ENCODE results near the gene ANKRD40.

The ANKRD40 gene

GRCh38 chr17:50672071-50672470 is 35.6 kb downstream of the ANKRD40 start:
- no peaks in the 10 kb centered on the region for H3K36me3 ChIP-seq (ENCODE audit: control insufficient read depth in 1 of 2, insufficient read depth in 2 of 2, low read length in 2 of 2)
- H3K4ac ChIP-seq (ENCODE audit: low read depth, low read length), result no peak overlapping the region
- no peak for DNase-seq
- no peak overlapping the region for H2AK5ac ChIP-seq (ENCODE audit: low read length)
- no peak overlapping the region for H3K18ac ChIP-seq (ENCODE audit: low read length)
- no peak overlapping the region for H4K91ac ChIP-seq (ENCODE audit: low read depth, low read length)
- no peaks in the 10 kb centered on the region for H3K79me1 ChIP-seq (ENCODE audit: low read length)
- H3K79me2 ChIP-seq (ENCODE audit: control insufficient read depth, insufficient read depth, low read length, poor library complexity), result no peaks in the 10 kb centered on the region
- H3K4me1 ChIP-seq (ENCODE audit: control insufficient read depth in 1 of 2, insufficient read depth in 2 of 2, low read length in 2 of 2), result peaks cover 9 to 10% of the 10 kb centered on the region in 2 experiments
- no peaks in the 10 kb centered on the region for H3K27me3 ChIP-seq (ENCODE audit: insufficient read depth, low read length)
- H2BK12ac ChIP-seq (ENCODE audit: low read length), result no peak overlapping the region
- H2BK120ac ChIP-seq (ENCODE audit: insufficient read depth, low read length, poor library complexity), result no peak overlapping the region
- H3K23ac ChIP-seq (ENCODE audit: low read length), result no peak overlapping the region
- no peak overlapping the region for H3K4me2 ChIP-seq (ENCODE audit: low read length)
- no peak overlapping the region for H3K27ac ChIP-seq (ENCODE audit: low read depth, low read length)
- H3K14ac ChIP-seq (ENCODE audit: low read length), result no peak overlapping the region
- no peak overlapping the region for H2AFZ ChIP-seq (ENCODE audit: insufficient read depth, low read length, poor library complexity)
- H3K9ac ChIP-seq (ENCODE audit: low read length), result no peak overlapping the region
- H4K8ac ChIP-seq (ENCODE audit: low read depth, low read length), result no peak overlapping the region
- H2BK5ac ChIP-seq (ENCODE audit: low read depth, low read length, poor library complexity), result no peak overlapping the region
- H4K12ac ChIP-seq (ENCODE audit: low read depth, low read length), result no peak overlapping the region
- no peak overlapping the region for H3K4me3 ChIP-seq (ENCODE audit: low read depth, low read length)
- no peaks in the 10 kb centered on the region for H3K9me3 ChIP-seq (ENCODE audit: insufficient read depth, low read depth, low read length)
- WGBS (ENCODE audit: extremely low coverage, insufficient coverage, insufficient read length), result no CpG with 5 or more reads among the region's 5 CpGs

GRCh38 chr17:50668838-50669581 is 38.7 kb downstream of the ANKRD40 start:
- H3K79me2 ChIP-seq (ENCODE audit: control insufficient read depth, insufficient read depth, low read length, poor library complexity), result no peaks in the 10 kb centered on the region
- H2BK120ac ChIP-seq (ENCODE audit: insufficient read depth, low read length, poor library complexity), result peak overlapping the region; percentile 6
- H2AFZ ChIP-seq (ENCODE audit: insufficient read depth, low read length, poor library complexity), result no peak overlapping the region
- H3K36me3 ChIP-seq (ENCODE audit: control insufficient read depth in 1 of 2, insufficient read depth in 2 of 2, low read length in 2 of 2), result no peaks in the 10 kb centered on the region
- no peak overlapping the region for H3K18ac ChIP-seq (ENCODE audit: low read length)
- no peaks in the 10 kb centered on the region for H3K9me3 ChIP-seq (ENCODE audit: insufficient read depth, low read depth, low read length)
- H3K27me3 ChIP-seq (ENCODE audit: insufficient read depth, low read length), result no peaks in the 10 kb centered on the region
- H4K91ac ChIP-seq (ENCODE audit: low read depth, low read length), result peak overlapping the region; percentile 20
- no peak overlapping the region for H3K4me3 ChIP-seq (ENCODE audit: low read depth, low read length)
- no peak overlapping the region for H3K23ac ChIP-seq (ENCODE audit: low read length)
- DNase-seq, result no peak
- WGBS (ENCODE audit: extremely low coverage, insufficient coverage, insufficient read length), result no CpG with 5 or more reads among the region's 9 CpGs
- no peak overlapping the region for H3K9ac ChIP-seq (ENCODE audit: low read length)
- H3K4me2 ChIP-seq (ENCODE audit: low read length), result no peak overlapping the region
- no peak overlapping the region for H3K4ac ChIP-seq (ENCODE audit: low read depth, low read length)
- H3K79me1 ChIP-seq (ENCODE audit: low read length), result no peaks in the 10 kb centered on the region
- H4K12ac ChIP-seq (ENCODE audit: low read depth, low read length), result no peak overlapping the region
- H2BK12ac ChIP-seq (ENCODE audit: low read length), result peak overlapping the region; percentile 6
- H3K4me1 ChIP-seq (ENCODE audit: control insufficient read depth in 1 of 2, insufficient read depth in 2 of 2, low read length in 2 of 2), result peaks cover 9 to 10% of the 10 kb centered on the region in 2 experiments
- H3K27ac ChIP-seq (ENCODE audit: low read depth, low read length), result no peak overlapping the region
- H2AK5ac ChIP-seq (ENCODE audit: low read length), result peak overlapping the region; percentile 27
- H3K14ac ChIP-seq (ENCODE audit: low read length), result peak overlapping the region; percentile 18
- no peak overlapping the region for H2BK5ac ChIP-seq (ENCODE audit: low read depth, low read length, poor library complexity)
- H4K8ac ChIP-seq (ENCODE audit: low read depth, low read length), result no peak overlapping the region

- Histone ChIP-seq H3K79me1 (ENCODE audit: low read length) (no peaks in the 10 kb centered on the region), H2BK5ac (ENCODE audit: low read depth, low read length, poor library complexity) (no peak overlapping the region), H3K18ac (ENCODE audit: low read length) (no peak overlapping the region), H4K12ac (ENCODE audit: low read depth, low read length) (no peak overlapping the region), H3K9ac (ENCODE audit: low read length) (no peak overlapping the region), H2BK120ac (ENCODE audit: insufficient read depth, low read length, poor library complexity) (peak overlapping the region; percentile 6), H3K4ac (ENCODE audit: low read depth, low read length) (no peak overlapping the region), H3K4me1 (ENCODE audit: control insufficient read depth in 1 of 2, insufficient read depth in 2 of 2, low read length in 2 of 2) (peaks cover 9 to 10% of the 10 kb centered on the region in 2 experiments), H3K27ac (ENCODE audit: low read depth, low read length) (no peak overlapping the region), H3K4me2 (ENCODE audit: low read length) (no peak overlapping the region), H2AK5ac (ENCODE audit: low read length) (peak overlapping the region; percentile 27), H2AFZ (ENCODE audit: insufficient read depth, low read length, poor library complexity) (no peak overlapping the region), H3K79me2 (ENCODE audit: control insufficient read depth, insufficient read depth, low read length, poor library complexity) (no peaks in the 10 kb centered on the region), H3K9me3 (ENCODE audit: insufficient read depth, low read depth, low read length) (no peaks in the 10 kb centered on the region), H4K8ac (ENCODE audit: low read depth, low read length) (no peak overlapping the region), H3K14ac (ENCODE audit: low read length) (peak overlapping the region; percentile 18), H3K27me3 (ENCODE audit: insufficient read depth, low read length) (no peaks in the 10 kb centered on the region), H3K36me3 (ENCODE audit: control insufficient read depth in 1 of 2, insufficient read depth in 2 of 2, low read length in 2 of 2) (no peaks in the 10 kb centered on the region), H2BK12ac (ENCODE audit: low read length) (peak overlapping the region; percentile 6), H3K23ac (ENCODE audit: low read length) (no peak overlapping the region), H4K91ac (ENCODE audit: low read depth, low read length) (peak overlapping the region; percentile 20), H3K4me3 (ENCODE audit: low read depth, low read length) (no peak overlapping the region)
- DNase-seq, result no peak
- no CpG with 5 or more reads among the region's 8 CpGs for WGBS (ENCODE audit: extremely low coverage, insufficient coverage, insufficient read length)
Observed at GRCh38 chr17:50668025-50668837, 39.5 kb downstream of the ANKRD40 start.

GRCh38 chr17:50667259-50668024 is 40.3 kb downstream of the ANKRD40 start:
- no peak overlapping the region for H3K4ac ChIP-seq (ENCODE audit: low read depth, low read length)
- H3K23ac ChIP-seq (ENCODE audit: low read length), result no peak overlapping the region
- H3K36me3 ChIP-seq (ENCODE audit: control insufficient read depth in 1 of 2, insufficient read depth in 2 of 2, low read length in 2 of 2), result no peaks in the 10 kb centered on the region
- H2BK120ac ChIP-seq (ENCODE audit: insufficient read depth, low read length, poor library complexity), result no peak overlapping the region
- H3K79me1 ChIP-seq (ENCODE audit: low read length), result no peaks in the 10 kb centered on the region
- no peaks in the 10 kb centered on the region for H3K27me3 ChIP-seq (ENCODE audit: insufficient read depth, low read length)
- H3K18ac ChIP-seq (ENCODE audit: low read length), result no peak overlapping the region
- no peak for DNase-seq
- no peaks in the 10 kb centered on the region for H3K79me2 ChIP-seq (ENCODE audit: control insufficient read depth, insufficient read depth, low read length, poor library complexity)
- no peak overlapping the region for H3K9ac ChIP-seq (ENCODE audit: low read length)
- no peak overlapping the region for H3K4me3 ChIP-seq (ENCODE audit: low read depth, low read length)
- H3K4me2 ChIP-seq (ENCODE audit: low read length), result no peak overlapping the region
- H2AFZ ChIP-seq (ENCODE audit: insufficient read depth, low read length, poor library complexity), result no peak overlapping the region
- no peak overlapping the region for H3K14ac ChIP-seq (ENCODE audit: low read length)
- no peak overlapping the region for H2BK12ac ChIP-seq (ENCODE audit: low read length)
- H3K9me3 ChIP-seq (ENCODE audit: insufficient read depth, low read depth, low read length), result no peaks in the 10 kb centered on the region
- no peak overlapping the region for H4K12ac ChIP-seq (ENCODE audit: low read depth, low read length)
- H3K27ac ChIP-seq (ENCODE audit: low read depth, low read length), result no peak overlapping the region
- H4K8ac ChIP-seq (ENCODE audit: low read depth, low read length), result no peak overlapping the region
- H4K91ac ChIP-seq (ENCODE audit: low read depth, low read length), result no peak overlapping the region
- peaks cover 9 to 10% of the 10 kb centered on the region in 2 experiments for H3K4me1 ChIP-seq (ENCODE audit: control insufficient read depth in 1 of 2, insufficient read depth in 2 of 2, low read length in 2 of 2)
- WGBS (ENCODE audit: extremely low coverage, insufficient coverage, insufficient read length), result no CpG with 5 or more reads among the region's 14 CpGs
- H2AK5ac ChIP-seq (ENCODE audit: low read length), result no peak overlapping the region
- no peak overlapping the region for H2BK5ac ChIP-seq (ENCODE audit: low read depth, low read length, poor library complexity)

Measured in trophoblast cell (in vitro differentiated cells and primary cell).